Neural cell (in vitro differentiated cells): ENCODE results near the gene KMT2D. TPM values are rescaled to one million over a fixed set of nuclear protein-coding genes. Genes with fewer than 3 reads are reported as not detected.
"Not testable (repeated sequence)": the region's sequence is repeated elsewhere in the genome, so short reads cannot be mapped to it uniquely, and the experiment has no call there.

Source experiments
- H2AFZ ChIP-seq: fragments of 200-600, 300-800 bp; sonication (generic), shearing (Covaris generic); 2 replicates; pipeline ENCODE4 v1.6.0; 2014; ENCODE audit warnings: low read depth, mild to moderate bottlenecking, antibody characterized with exemption, low read length, moderate library complexity
- H3F3A ChIP-seq: fragments of 200-600 bp; shearing (Covaris generic); 2 replicates; pipeline ENCODE4 v1.6.1; 2016; ENCODE audit warnings: mild to moderate bottlenecking, moderate library complexity, mixed read lengths, antibody characterized with exemption, low read length; ENCODE audit not compliant: insufficient read depth, poor library complexity, severe bottlenecking
- H3K27ac ChIP-seq: fragments of 200-600, 300-800 bp; sonication (generic), shearing (Covaris generic); 2 replicates; pipeline ENCODE4 v1.5.1; 2014; ENCODE audit warnings: mild to moderate bottlenecking, low read length, moderate library complexity
- H3K27me3 ChIP-seq: fragments of 300-800, 200-600 bp; sonication (generic), shearing (Covaris generic); 2 replicates; pipeline ENCODE4 v1.6.0; 2014; ENCODE audit warnings: mild to moderate bottlenecking, low read depth, low read length, moderate library complexity; ENCODE audit not compliant: insufficient read depth
- H3K36me3 ChIP-seq: fragments of 300-800, 200-600 bp; sonication (generic), shearing (Covaris generic); 2 replicates; pipeline ENCODE4 v1.5.1; 2014; ENCODE audit warnings: mild to moderate bottlenecking, antibody characterized with exemption, low read length, moderate library complexity; ENCODE audit not compliant: insufficient read depth
- H3K4me2 ChIP-seq: fragments of 300-800, 200-600 bp; sonication (generic), shearing (Covaris generic); 2 replicates; pipeline ENCODE4 v1.6.0; 2014; ENCODE audit warnings: mild to moderate bottlenecking, low read length
- H3K4me3 ChIP-seq: fragments of 300-800, 200-600 bp; sonication (generic), shearing (Covaris generic); 2 replicates; pipeline ENCODE4 v1.5.1; 2014; ENCODE audit warnings: mild to moderate bottlenecking, low read length, moderate library complexity
- H3K79me2 ChIP-seq: fragments of 200-600 bp; shearing (Covaris generic); replicated peaks from 2 replicates; pipeline ENCODE4 v1.6.0; 2014; ENCODE audit warnings: mild to moderate bottlenecking, low read length, moderate library complexity; ENCODE audit not compliant: insufficient read depth
- H3K9ac ChIP-seq: fragments of 300-800, 200-600 bp; sonication (generic), shearing (Covaris generic); 2 replicates; pipeline ENCODE4 v1.6.1; 2016; ENCODE audit warnings: mild to moderate bottlenecking, low read length, mixed read lengths
- H3K9me2 ChIP-seq: fragments of 200-600 bp; shearing (Covaris generic); 2 replicates; pipeline ENCODE4 v1.6.1; 2016; ENCODE audit warnings: mild to moderate bottlenecking, low read length, mixed read lengths; ENCODE audit not compliant: insufficient read depth
- H3K9me3 ChIP-seq: fragments of 200-600, 300-800 bp; sonication (generic), shearing (Covaris generic); 2 replicates; pipeline ENCODE4 v1.6.1; 2016; ENCODE audit warnings: mild to moderate bottlenecking, mixed run types, low read length, moderate library complexity, mixed read lengths
- H4K20me1 ChIP-seq: fragments of 200-600 bp; shearing (Covaris generic); 2 replicates; pipeline ENCODE4 v1.6.1; 2016; ENCODE audit warnings: mild to moderate bottlenecking, mixed run types; ENCODE audit not compliant: insufficient read depth
- CTCF ChIP-seq: fragments of 450-650 bp; IDR thresholded peaks from 2 replicates; pipeline ENCODE4 v1.5.1; 2014; ENCODE audit warnings: antibody characterized with exemption, mild to moderate bottlenecking, moderate library complexity; ENCODE audit not compliant: poor library complexity, severe bottlenecking
- EP300 ChIP-seq: fragments of 450-650 bp; conservative IDR thresholded peaks from 2 replicates; pipeline ENCODE4 v1.6.1; 2014; ENCODE audit warnings: antibody characterized with exemption, mild to moderate bottlenecking, moderate library complexity; ENCODE audit not compliant: poor library complexity, severe bottlenecking
- EZH2 ChIP-seq: fragments of 200-600, 300-800 bp; shearing (Covaris generic), sonication (generic); IDR thresholded peaks from 2 replicates; pipeline ENCODE4 v1.6.1; 2014; ENCODE audit warnings: antibody characterized with exemption, low read length, borderline replicate concordance, mild to moderate bottlenecking; ENCODE audit not compliant: insufficient read depth, poor library complexity, severe bottlenecking
- MXI1 ChIP-seq: fragments of 450-650 bp; conservative IDR thresholded peaks from 2 replicates; pipeline ENCODE4 v1.6.1; 2014; ENCODE audit warnings: antibody characterized with exemption, mild to moderate bottlenecking; ENCODE audit not compliant: poor library complexity, severe bottlenecking
- POLR2AphosphoS5 ChIP-seq: IDR thresholded peaks from 2 replicates; pipeline ENCODE4 v1.6.1; 2012
- RAD21 ChIP-seq: fragments of 450-650 bp; conservative IDR thresholded peaks from 2 replicates; pipeline ENCODE4 v1.6.1; 2014; ENCODE audit warnings: antibody characterized with exemption, mild to moderate bottlenecking, moderate library complexity
- REST ChIP-seq: IDR thresholded peaks from 2 replicates; pipeline ENCODE4 v1.6.1; 2012; ENCODE audit warnings: borderline replicate concordance
- SMC3 ChIP-seq: fragments of 450-650 bp; conservative IDR thresholded peaks from 2 replicates; pipeline ENCODE4 v1.6.1; 2014; ENCODE audit warnings: antibody characterized with exemption, mild to moderate bottlenecking, moderate library complexity; ENCODE audit not compliant: poor library complexity
- TAF1 ChIP-seq: IDR thresholded peaks from 2 replicates; pipeline ENCODE4 v1.6.1; 2012; ENCODE audit warnings: low read depth
- polyA plus RNA-seq: library from polyadenylated mRNA; depleted of rRNA; stranded (reverse); fragments of >200 nt; gene quantifications from 2 replicates; pipeline ENCODE4 v1.2.3, GENCODE V29; 2014

Gene KMT2D
- polyA plus RNA-seq, 1 donor from 2014 or later, result 15.8 TPM

GRCh38 chr12:49066120-49066519 lies 5.5 kb upstream of the KMT2D start:
- no peaks in the 10 kb centered on the region for H4K20me1 ChIP-seq
- H3K27ac ChIP-seq, result no peak overlapping the region
- no peaks in the 10 kb centered on the region for H3K79me2 ChIP-seq
- H3K4me3 ChIP-seq, result no peak overlapping the region
- no peak for TF ChIP-seq RAD21
- TF ChIP-seq MXI1, result no peak
- TF ChIP-seq EP300, result no peak
- no peak for TF ChIP-seq CTCF
- TF ChIP-seq SMC3, result no peak
- TF ChIP-seq TAF1, result no peak
- no peak for TF ChIP-seq REST
- TF ChIP-seq POLR2AphosphoS5, result no peak
- no peak for TF ChIP-seq EZH2
- H3F3A ChIP-seq, result no peaks in the 10 kb centered on the region
- no peak overlapping the region for H3K9ac ChIP-seq
- no peak overlapping the region for H2AFZ ChIP-seq
- H3K9me2 ChIP-seq, result no peaks in the 10 kb centered on the region
- H3K36me3 ChIP-seq, result no peaks in the 10 kb centered on the region
- no peak overlapping the region for H3K4me2 ChIP-seq
- H3K9me3 ChIP-seq, result no peaks in the 10 kb centered on the region
- peaks cover 4% of the 10 kb centered on the region for H3K27me3 ChIP-seq

- H3K9me3 ChIP-seq, result no peaks in the 10 kb centered on the region
- H3K27me3 ChIP-seq, result peaks cover 4% of the 10 kb centered on the region
- H2AFZ ChIP-seq, result no peak overlapping the region
- peaks cover 4% of the 10 kb centered on the region for H3K79me2 ChIP-seq
- no peaks in the 10 kb centered on the region for H3K36me3 ChIP-seq
- H3K9me2 ChIP-seq, result no peaks in the 10 kb centered on the region
- no peaks in the 10 kb centered on the region for H4K20me1 ChIP-seq
- H3K9ac ChIP-seq, result no peak overlapping the region
- H3F3A ChIP-seq, result no peaks in the 10 kb centered on the region
- H3K27ac ChIP-seq, result no peak overlapping the region
- H3K4me3 ChIP-seq, result no peak overlapping the region
- TF ChIP-seq MXI1, result no peak
- no peak for TF ChIP-seq SMC3
- no peak for TF ChIP-seq RAD21
- no peak for TF ChIP-seq EP300
- TF ChIP-seq CTCF, result no peak
- no peak for TF ChIP-seq POLR2AphosphoS5
- no peak for TF ChIP-seq TAF1
- H3K4me2 ChIP-seq, result no peak overlapping the region
Observed at GRCh38 chr12:49064767-49065152, 4.2 kb upstream of the KMT2D start.

GRCh38 chr12:49061916-49062315 lies 1.3 kb upstream of the KMT2D start:
- H3K27ac ChIP-seq, H3K9ac ChIP-seq, H3F3A ChIP-seq, H3K9me2 ChIP-seq, H2AFZ ChIP-seq, H3K27me3 ChIP-seq, H3K36me3 ChIP-seq, H3K4me3 ChIP-seq, H3K4me2 ChIP-seq, H3K9me3 ChIP-seq: not testable (repeated sequence)
- H3K79me2 ChIP-seq, result peaks cover 33% of the 10 kb centered on the region
- H4K20me1 ChIP-seq, result peaks cover 16% of the 10 kb centered on the region
